T-helper 2 cell treated with Interferon-gamma antibody and Interleukin-4, amounts not matched to agents 5 μg/mL and 100 μg/mL, for 36 hours (primary cell): ENCODE results near the gene USP40.

Experiments used
- DNase-seq: peaks from one replicate; pipeline ENCODE4 v3.0.0; 2021; ENCODE audit warnings: low spot score
- H3K27ac Mint-ChIP-seq: one replicate; pipeline ENCODE4 v1.8.0; 2021; ENCODE audit warnings: mild to moderate bottlenecking, mixed read lengths
- H3K27me3 Mint-ChIP-seq: one replicate; pipeline ENCODE4 v1.8.0; 2021; ENCODE audit warnings: low read depth, mixed read lengths
- H3K36me3 Mint-ChIP-seq: one replicate; pipeline ENCODE4 v1.8.0; 2021; ENCODE audit warnings: low read depth, mixed read lengths
- H3K4me1 Mint-ChIP-seq: one replicate; pipeline ENCODE4 v1.8.0; 2021; ENCODE audit warnings: low read depth, mixed read lengths
- H3K4me3 Mint-ChIP-seq: one replicate; pipeline ENCODE4 v1.8.0; 2022; ENCODE audit warnings: mild to moderate bottlenecking, moderate library complexity, mixed read lengths
- H3K9me3 Mint-ChIP-seq: one replicate; pipeline ENCODE4 v1.8.0; 2021; ENCODE audit warnings: mixed read lengths

The USP40 gene

GRCh38 chr2:233459426-233459825, 107.2 kb downstream of the USP40 start:
- H3K4me1 Mint-ChIP-seq, result no peaks in the 10 kb centered on the region
- no peak overlapping the region for H3K27ac Mint-ChIP-seq
- no peaks in the 10 kb centered on the region for H3K9me3 Mint-ChIP-seq
- no peak overlapping the region for H3K4me3 Mint-ChIP-seq
- H3K36me3 Mint-ChIP-seq, result peaks cover 46% of the 10 kb centered on the region
- H3K27me3 Mint-ChIP-seq, result no peaks in the 10 kb centered on the region
- DNase-seq, result no peak

GRCh38 chr2:233458826-233459225, 107.8 kb downstream of the USP40 start:
- Mint-ChIP-seq H3K4me3 (no peak overlapping the region), H3K27ac (no peak overlapping the region), H3K4me1 (no peaks in the 10 kb centered on the region), H3K27me3 (no peaks in the 10 kb centered on the region), H3K36me3 (peaks cover 41% of the 10 kb centered on the region), H3K9me3 (no peaks in the 10 kb centered on the region)
- DNase-seq, result no peak

GRCh38 chr2:233458031-233458610, 108.5 kb downstream of the USP40 start:
- H3K27ac Mint-ChIP-seq, result no peak overlapping the region

GRCh38 chr2:233457356-233457755, 109.2 kb downstream of the USP40 start:
- peaks cover 38% of the 10 kb centered on the region for H3K36me3 Mint-ChIP-seq
- H3K27ac Mint-ChIP-seq, result peak overlapping the region; percentile 69

More at GRCh38 chr2:233458031-233458610, 108.5 kb downstream of the USP40 start:
- DNase-seq, result no peak
- no peaks in the 10 kb centered on the region for H3K9me3 Mint-ChIP-seq
- no peak overlapping the region for H3K4me3 Mint-ChIP-seq
- no peaks in the 10 kb centered on the region for H3K27me3 Mint-ChIP-seq
- no peaks in the 10 kb centered on the region for H3K4me1 Mint-ChIP-seq
- peaks cover 38% of the 10 kb centered on the region for H3K36me3 Mint-ChIP-seq

GRCh38 chr2:233456934-233457333, 109.6 kb downstream of the USP40 start:
- H3K27me3 Mint-ChIP-seq, result no peaks in the 10 kb centered on the region
- peaks cover 37% of the 10 kb centered on the region for H3K36me3 Mint-ChIP-seq
- peak overlapping the region; percentile 69 for H3K27ac Mint-ChIP-seq
- DNase-seq, result no peak
- H3K4me1 Mint-ChIP-seq, result no peaks in the 10 kb centered on the region
- no peaks in the 10 kb centered on the region for H3K9me3 Mint-ChIP-seq
- H3K4me3 Mint-ChIP-seq, result no peak overlapping the region

More at GRCh38 chr2:233457356-233457755, 109.2 kb downstream of the USP40 start:
- no peak for DNase-seq
- H3K27me3 Mint-ChIP-seq, result no peaks in the 10 kb centered on the region
- H3K9me3 Mint-ChIP-seq, result no peaks in the 10 kb centered on the region
- H3K4me3 Mint-ChIP-seq, result no peak overlapping the region
- H3K4me1 Mint-ChIP-seq, result no peaks in the 10 kb centered on the region

GRCh38 chr2:233456111-233456510, 110.5 kb downstream of the USP40 start:
- H3K27ac Mint-ChIP-seq, result no peak overlapping the region
- DNase-seq, result no peak
- no peaks in the 10 kb centered on the region for H3K4me1 Mint-ChIP-seq
- H3K36me3 Mint-ChIP-seq, result peaks cover 31% of the 10 kb centered on the region
- no peaks in the 10 kb centered on the region for H3K27me3 Mint-ChIP-seq
- no peak overlapping the region for H3K4me3 Mint-ChIP-seq
- no peaks in the 10 kb centered on the region for H3K9me3 Mint-ChIP-seq

GRCh38 chr2:233455491-233455890, 111.1 kb downstream of the USP40 start:
- H3K36me3 Mint-ChIP-seq, result peaks cover 35% of the 10 kb centered on the region
- no peak overlapping the region for H3K27ac Mint-ChIP-seq
- H3K9me3 Mint-ChIP-seq, result no peaks in the 10 kb centered on the region
- no peak overlapping the region for H3K4me3 Mint-ChIP-seq
- DNase-seq, result no peak
- no peaks in the 10 kb centered on the region for H3K4me1 Mint-ChIP-seq
- no peaks in the 10 kb centered on the region for H3K27me3 Mint-ChIP-seq

- Mint-ChIP-seq H3K4me3 (no peak overlapping the region), H3K36me3 (peaks cover 35% of the 10 kb centered on the region), H3K27ac (no peak overlapping the region), H3K9me3 (no peaks in the 10 kb centered on the region), H3K27me3 (no peaks in the 10 kb centered on the region), H3K4me1 (no peaks in the 10 kb centered on the region)
- no peak for DNase-seq
Measured at GRCh38 chr2:233455006-233455405, 111.6 kb downstream of the USP40 start.

- Mint-ChIP-seq H3K36me3 (peaks cover 37% of the 10 kb centered on the region), H3K27ac (peak overlapping the region; percentile 4)
Measured at GRCh38 chr2:233453916-233454315, 112.7 kb downstream of the USP40 start.

GRCh38 chr2:233453111-233453915, 113.3 kb downstream of the USP40 start:
- H3K4me1 Mint-ChIP-seq, result no peaks in the 10 kb centered on the region
- H3K36me3 Mint-ChIP-seq, result peaks cover 35% of the 10 kb centered on the region

More at GRCh38 chr2:233453916-233454315, 112.7 kb downstream of the USP40 start:
- no peaks in the 10 kb centered on the region for H3K4me1 Mint-ChIP-seq
- H3K4me3 Mint-ChIP-seq, result no peak overlapping the region
- no peak for DNase-seq
- H3K27me3 Mint-ChIP-seq, result no peaks in the 10 kb centered on the region
- no peaks in the 10 kb centered on the region for H3K9me3 Mint-ChIP-seq

GRCh38 chr2:233451950-233452349, 114.6 kb downstream of the USP40 start:
- H3K4me1 Mint-ChIP-seq, result no peaks in the 10 kb centered on the region
- H3K4me3 Mint-ChIP-seq, result no peak overlapping the region
- no peaks in the 10 kb centered on the region for H3K9me3 Mint-ChIP-seq
- H3K27ac Mint-ChIP-seq, result no peak overlapping the region
- no peak for DNase-seq
- H3K36me3 Mint-ChIP-seq, result peaks cover 30% of the 10 kb centered on the region
- no peaks in the 10 kb centered on the region for H3K27me3 Mint-ChIP-seq

More at GRCh38 chr2:233453111-233453915, 113.3 kb downstream of the USP40 start:
- no peak for DNase-seq
- H3K9me3 Mint-ChIP-seq, result no peaks in the 10 kb centered on the region
- H3K27ac Mint-ChIP-seq, result no peak overlapping the region
- H3K27me3 Mint-ChIP-seq, result no peaks in the 10 kb centered on the region
- no peak overlapping the region for H3K4me3 Mint-ChIP-seq

- Mint-ChIP-seq H3K9me3 (no peaks in the 10 kb centered on the region), H3K27ac (no peak overlapping the region), H3K4me1 (no peaks in the 10 kb centered on the region), H3K27me3 (no peaks in the 10 kb centered on the region), H3K4me3 (no peak overlapping the region), H3K36me3 (peaks cover 33% of the 10 kb centered on the region)
- DNase-seq, result no peak
Measured at GRCh38 chr2:233450864-233451575, 115.6 kb downstream of the USP40 start.

- Mint-ChIP-seq H3K27me3 (no peaks in the 10 kb centered on the region), H3K36me3 (peaks cover 36% of the 10 kb centered on the region), H3K9me3 (no peaks in the 10 kb centered on the region), H3K4me1 (no peaks in the 10 kb centered on the region), H3K27ac (no peak overlapping the region), H3K4me3 (no peak overlapping the region)
- no peak for DNase-seq
Measured at GRCh38 chr2:233449921-233450863, 116.4 kb downstream of the USP40 start.
